ENCODE measurements around the gene ZC3H10. TPM values are rescaled to one million over a fixed set of nuclear protein-coding genes. Genes with fewer than 3 reads are reported as not detected.

The ZC3H10 gene
- total and polyA plus RNA-seq, 2 of the 13 experiments (the other 11 are each of a cell fraction or from before 2014, with no cell fraction given), result 0.70 to 2.3 TPM

- TF ChIP-seq SALL2 (CRISPR knock-in tag; IDR thresholded peaks at IDR 0.05) (peak; percentile 85), ZNF891 (CRISPR knock-in tag; IDR thresholded peaks at IDR 0.05) (peak; percentile 76; the same call in 1 of the 2 replicates), ZNF577 (CRISPR knock-in tag; IDR thresholded peaks at IDR 0.05; ENCODE audit: borderline replicate concordance, low read depth) (no peak), ZNF343 (CRISPR knock-in tag; IDR thresholded peaks at IDR 0.05) (no peak), ZNF296 (CRISPR knock-in tag; conservative IDR thresholded peaks at IDR 0.05) (no peak), ZNF331 (CRISPR knock-in tag; IDR thresholded peaks at IDR 0.05) (0 out of 2 replicates have a peak, but pooled peaks have one; percentile 16), SP1 (IDR thresholded peaks at IDR 0.05) (no peak), SP1 (CRISPR knock-in tag; IDR thresholded peaks at IDR 0.05) (peak; percentile 80; the same call in 1 of the 2 replicates), LBX2 (CRISPR knock-in tag; IDR thresholded peaks at IDR 0.05; ENCODE audit: borderline replicate concordance) (no peak; the same call in 1 of the 2 replicates), MYC (CRISPR knock-in tag; IDR thresholded peaks at IDR 0.05; ENCODE audit: borderline replicate concordance) (peak; percentile 68), ZNF704 (CRISPR knock-in tag; IDR thresholded peaks at IDR 0.05; ENCODE audit: borderline replicate concordance) (0 out of 2 replicates have a peak, but pooled peaks have one; percentile 59), TAF15 (IDR thresholded peaks at IDR 0.05; ENCODE audit: low read depth, low read length, poor library complexity, severe bottlenecking) (peak; percentile 29), CREB1 (IDR thresholded peaks at IDR 0.05) (peak; percentile 99), CREB1 (CRISPR knock-in tag; IDR thresholded peaks at IDR 0.05) (peak; percentile 94), ZNF724P (CRISPR knock-in tag; IDR thresholded peaks at IDR 0.05; ENCODE audit: borderline replicate concordance) (no peak), ZNF136 (CRISPR knock-in tag; IDR thresholded peaks at IDR 0.05; ENCODE audit: low read depth) (no peak), ZNF335 (CRISPR knock-in tag; IDR thresholded peaks at IDR 0.05) (peak; percentile 38; the same call in 1 of the 2 replicates), POLR2AphosphoS2 (IDR thresholded peaks at IDR 0.05; ENCODE audit: low read depth, low read length) (0 out of 2 replicates have a peak, but pooled peaks have one; percentile 64), ATF3 (CRISPR knock-in tag; IDR thresholded peaks at IDR 0.05) (peak; percentile 72), HOXA3 (CRISPR knock-in tag; IDR thresholded peaks at IDR 0.05) (peak; percentile 64; the same call in 1 of the 2 replicates), SRSF1 (optimal IDR thresholded peaks at IDR 0.05; ENCODE audit: low read depth, low read length) (peak; percentile 89), PITX1 (CRISPR knock-in tag; IDR thresholded peaks at IDR 0.05) (peak; percentile 32; the same call in 1 of the 2 replicates), PCBP2 (optimal IDR thresholded peaks at IDR 0.05; ENCODE audit: low read depth, low read length, poor library complexity, severe bottlenecking) (no peak), MEF2D (CRISPR knock-in tag; IDR thresholded peaks at IDR 0.05) (peak; percentile 73; the same call in 1 of the 2 replicates), ZBTB46 (CRISPR knock-in tag; IDR thresholded peaks at IDR 0.05; ENCODE audit: borderline replicate concordance) (0 out of 2 replicates have a peak, but pooled peaks have one; percentile 75), ZFY (CRISPR knock-in tag; IDR thresholded peaks at IDR 0.05) (peak; percentile 76), NR2C2 (CRISPR knock-in tag; IDR thresholded peaks at IDR 0.05; ENCODE audit: borderline replicate concordance) (peak; percentile 3; the same call in 1 of the 2 replicates)
Observed at GRCh38 chr12:56127888-56128669, 10.0 kb downstream of the ZC3H10 start, which contains the start of gene ESYT1 (continued).

Data from HepG2 (cell line).